NCI-H82 treated with DMSO at 0.1 percent for 48 hours (cell line): ENCODE data around the gene SELENOM.

Source experiments
- DNase-seq: peaks from one replicate; lab custom pipeline; 2025; ENCODE audit not compliant: unreplicated experiment; lab: John Stamatoyannopoulos, UW

SELENOM gene, protein sequence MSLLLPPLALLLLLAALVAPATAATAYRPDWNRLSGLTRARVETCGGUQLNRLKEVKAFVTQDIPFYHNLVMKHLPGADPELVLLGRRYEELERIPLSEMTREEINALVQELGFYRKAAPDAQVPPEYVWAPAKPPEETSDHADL

DNA sequence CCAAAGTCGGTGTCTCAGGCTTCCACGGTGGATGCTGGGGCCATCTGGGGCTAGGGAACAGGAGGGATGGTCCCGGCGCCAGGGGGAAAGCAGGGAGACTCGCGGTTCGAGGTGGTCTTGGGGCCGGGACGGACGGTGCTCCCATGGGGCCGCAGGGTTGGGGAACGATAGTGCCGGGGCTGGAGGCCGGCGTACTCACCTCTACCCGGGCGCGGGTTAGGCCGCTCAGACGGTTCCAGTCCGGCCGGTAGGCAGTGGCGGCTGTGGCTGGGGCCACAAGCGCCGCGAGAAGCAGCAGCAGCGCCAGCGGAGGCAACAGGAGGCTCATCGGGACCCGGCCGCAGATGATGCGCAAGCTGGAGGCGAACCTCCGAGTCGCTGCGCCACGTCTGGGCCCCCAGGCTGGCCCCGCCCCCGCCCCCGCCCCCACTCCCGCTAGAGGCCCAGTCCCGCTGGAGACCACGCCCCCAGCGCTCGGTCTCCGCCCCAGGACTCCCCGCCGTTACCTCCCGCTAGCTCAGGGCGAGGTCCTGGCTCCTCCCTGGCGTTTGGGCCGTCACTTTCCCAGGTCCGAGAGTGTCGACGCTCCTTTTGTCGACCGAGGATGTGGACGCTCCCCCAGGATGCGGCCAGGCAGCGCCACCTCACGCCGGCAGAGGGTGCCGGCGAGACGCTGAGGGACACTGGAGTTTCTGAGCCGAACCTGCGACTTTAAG is at the start of gene SELENOM:
SELENOM (minus strand) TSS at position 391 of the 716 bp plus-strand sequence; CDS start at position 328, 63 bp downstream.
- DNase-seq: peak; percentile 72

DNA sequence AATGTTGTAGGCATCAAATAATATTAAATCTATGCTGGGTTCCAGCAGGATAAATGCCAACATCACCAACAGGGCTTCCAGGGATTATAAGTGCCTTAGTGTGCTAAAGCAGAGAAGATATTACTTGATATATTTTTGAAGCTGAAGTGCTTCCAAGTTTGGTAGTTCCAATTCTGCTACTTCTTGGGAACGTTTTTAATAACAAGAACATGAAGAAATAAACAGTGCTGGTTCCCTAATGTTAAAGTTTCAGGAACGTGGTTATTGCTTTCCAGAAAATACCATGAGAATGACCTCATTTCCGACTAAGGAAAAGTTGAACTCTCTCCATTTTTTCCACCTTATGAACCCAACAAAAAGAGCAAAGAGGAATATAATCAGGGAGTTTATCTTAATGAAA is 48.1 kb upstream of the SELENOM start:
- no peak for DNase-seq

DNA sequence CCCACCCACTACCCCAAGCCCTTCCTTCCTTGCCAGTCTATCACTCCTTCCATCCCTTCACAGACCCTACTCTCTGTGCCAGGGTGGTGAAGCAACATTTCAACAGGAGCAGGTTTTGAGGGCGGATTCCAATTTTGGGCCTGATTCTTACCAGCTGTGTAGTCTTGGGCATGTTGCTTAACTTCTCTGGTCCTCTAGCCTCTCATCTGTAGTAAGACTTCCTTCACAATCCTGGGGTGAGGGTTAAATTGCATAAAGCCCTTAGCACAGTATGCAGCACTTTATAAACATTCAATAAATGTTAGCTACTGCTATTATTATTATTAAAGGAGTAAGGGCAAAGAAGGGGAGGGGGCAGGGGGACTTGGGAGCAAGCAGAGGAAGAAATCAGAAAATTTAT is 47.6 kb upstream of the SELENOM start:
- DNase-seq: no peak

DNA sequence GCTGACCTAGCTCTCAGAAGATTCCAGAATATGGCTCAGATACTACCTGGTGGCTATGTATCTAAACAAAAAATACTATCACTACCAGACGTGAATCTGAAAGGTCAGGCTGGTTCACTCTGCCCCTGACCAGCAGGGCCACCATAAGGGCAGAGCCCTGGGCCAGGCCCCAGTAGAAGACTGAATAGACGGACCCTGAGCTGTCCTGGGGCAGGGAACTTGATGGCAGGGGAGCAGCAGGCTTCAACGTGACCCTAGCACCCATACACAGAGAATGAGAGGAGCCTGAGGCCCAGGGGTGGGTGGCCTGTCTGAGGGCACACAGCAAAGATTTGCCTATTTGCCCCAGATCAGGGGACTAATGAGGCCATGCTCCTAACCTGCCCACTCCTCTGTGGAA is 46.0 kb upstream of the SELENOM start:
- DNase-seq: no peak

DNA sequence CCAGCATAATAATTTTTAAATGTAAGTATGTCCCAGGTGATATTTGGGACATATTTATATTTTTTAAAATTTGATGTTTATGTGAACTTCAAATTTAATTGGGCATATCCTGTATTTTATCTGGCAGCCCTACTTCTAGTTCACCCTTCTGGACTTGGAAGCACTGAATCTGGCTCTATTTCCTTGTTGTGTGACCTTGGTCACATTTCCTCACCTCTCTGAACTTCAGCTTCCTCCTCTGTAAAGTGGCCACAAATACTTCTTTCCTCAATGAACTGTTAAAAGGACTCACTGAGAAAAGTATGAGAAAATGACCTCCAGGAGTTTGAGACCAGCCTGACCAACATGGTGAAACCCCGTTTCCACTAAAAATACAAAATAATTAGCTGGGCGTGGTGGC is 44.5 kb upstream of the SELENOM start:
- no peak for DNase-seq

DNA sequence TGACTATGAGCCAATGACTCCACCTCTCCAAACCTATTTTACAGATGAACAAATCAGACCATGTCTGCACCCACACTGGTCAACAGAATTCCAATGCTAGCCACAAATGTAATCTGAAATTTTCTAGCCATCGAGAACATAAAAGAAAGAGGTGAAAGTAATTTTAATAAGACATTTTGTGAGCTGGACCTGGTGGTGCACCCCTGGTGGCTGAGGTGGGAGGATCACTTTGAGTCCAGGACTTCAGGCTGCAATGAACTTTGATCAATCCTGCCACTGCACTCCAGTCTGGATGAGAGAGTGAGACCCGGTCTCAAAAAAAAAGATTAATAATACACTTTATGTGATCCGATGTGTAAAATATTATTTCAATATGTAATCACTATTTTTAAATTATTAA is 43.2 kb upstream of the SELENOM start:
- DNase-seq: no peak

DNA sequence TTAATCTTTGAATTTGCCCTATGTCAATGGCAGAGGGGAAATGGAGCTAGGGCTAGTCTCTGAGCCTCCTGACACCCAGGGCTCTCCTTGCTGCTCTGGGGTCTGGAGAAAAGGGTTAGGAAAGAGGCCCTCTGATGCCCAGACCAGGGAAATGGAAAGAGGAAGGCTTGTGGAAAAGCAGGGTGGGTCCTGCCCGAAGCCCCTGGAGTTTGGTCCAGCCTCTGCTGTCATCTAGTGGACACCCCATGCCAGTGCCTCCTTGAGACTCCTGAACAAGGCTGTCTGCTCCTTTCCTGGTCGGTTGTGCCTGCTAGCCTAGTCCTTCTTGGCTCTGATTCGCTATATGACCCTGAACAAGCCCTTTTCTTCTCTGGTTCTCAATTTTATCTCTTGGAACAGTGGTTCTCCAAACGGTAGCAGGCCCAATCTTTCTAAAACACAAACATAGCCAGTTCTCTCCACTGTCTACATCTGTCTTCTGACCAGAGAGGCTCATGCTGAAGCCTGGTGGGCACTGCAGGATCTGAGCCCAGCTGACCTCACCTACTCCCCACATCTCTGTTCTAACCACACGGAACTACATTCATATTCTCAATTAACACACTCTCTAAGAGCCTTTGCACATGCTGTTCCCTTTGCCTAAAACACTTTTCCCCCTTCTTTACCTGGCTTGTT is 41.7 kb upstream of the SELENOM start:
- DNase-seq: peak; percentile 1

DNA sequence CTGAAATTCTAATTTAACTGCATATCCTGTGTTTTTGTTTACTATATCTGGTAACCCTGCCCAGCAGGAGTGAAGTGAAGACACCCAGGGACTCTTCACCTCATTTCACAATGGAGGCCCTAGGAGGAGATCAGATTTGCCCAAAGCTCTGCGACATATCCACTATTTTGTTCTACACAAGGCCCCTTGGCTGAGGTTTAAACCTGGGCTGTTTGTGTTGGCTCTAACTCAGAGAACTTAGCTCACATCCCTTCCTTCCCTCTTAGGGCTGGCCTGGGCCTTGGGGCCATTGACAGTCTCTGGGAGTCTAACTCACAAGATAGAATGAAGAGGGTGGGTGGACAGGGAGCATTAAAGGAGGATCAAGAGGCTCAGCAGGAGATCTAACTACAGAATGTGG is 41.1 kb upstream of the SELENOM start:
- no peak for DNase-seq

DNA sequence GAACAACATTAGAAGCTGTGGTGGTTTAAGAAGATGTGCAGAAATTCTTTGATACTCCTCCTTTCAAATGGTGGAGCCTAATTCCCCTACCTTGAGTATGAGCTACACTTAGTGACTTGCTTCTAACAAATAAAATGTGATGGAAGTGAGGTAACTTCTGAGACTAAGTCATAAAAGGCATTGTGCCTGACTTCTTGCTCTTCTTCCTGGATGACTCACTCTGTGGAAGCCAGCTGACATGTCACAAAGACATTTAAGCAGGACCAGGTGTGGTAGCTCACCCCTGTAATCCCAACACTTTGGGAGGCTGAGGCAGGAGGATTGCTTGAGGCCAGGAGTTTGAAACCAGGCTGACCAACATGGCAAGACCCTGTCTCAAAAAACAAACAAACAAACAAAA is 36.9 kb upstream of the SELENOM start:
- DNase-seq: no peak

DNA sequence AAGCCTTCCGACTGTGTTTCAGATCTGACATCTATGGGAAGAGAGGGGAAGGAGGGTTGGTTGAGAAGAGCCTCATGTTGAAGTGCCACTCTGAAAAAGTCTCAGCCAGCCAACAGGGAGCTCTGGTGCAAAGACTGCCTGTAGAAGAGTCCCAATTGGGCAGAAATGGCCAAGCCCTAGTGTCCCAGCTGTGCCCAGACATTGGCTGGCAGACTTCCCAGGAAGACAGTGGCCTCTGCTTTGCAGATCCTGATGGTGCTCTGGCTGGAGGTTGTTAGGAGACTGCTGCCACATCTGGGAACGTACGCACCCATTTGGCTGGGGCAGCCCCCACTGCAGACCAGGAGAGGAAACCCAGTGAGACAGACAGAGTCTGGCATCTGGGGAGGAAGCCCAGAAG is 36.2 kb upstream of the SELENOM start:
- DNase-seq: no peak

DNA sequence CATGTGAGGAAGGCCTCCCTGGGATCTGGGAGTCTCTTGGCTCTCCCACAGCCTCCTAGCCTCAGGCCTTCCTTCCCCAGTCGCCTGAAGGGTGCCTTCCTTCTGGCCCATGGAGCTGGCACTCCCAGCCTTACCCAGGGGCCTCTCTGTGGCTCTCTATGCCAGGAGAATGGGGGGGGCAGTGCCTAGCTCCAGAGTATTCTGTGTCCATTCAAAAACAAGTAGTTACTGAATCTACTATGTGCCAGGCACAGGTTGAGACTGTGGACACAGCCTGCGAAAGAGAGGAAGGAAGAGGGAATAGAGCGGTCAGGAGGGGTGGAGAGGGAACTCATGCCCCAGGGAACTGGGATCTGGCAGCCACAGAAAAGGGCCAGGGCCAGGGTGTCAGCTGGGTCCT is 35.7 kb upstream of the SELENOM start:
- DNase-seq: no peak

DNA sequence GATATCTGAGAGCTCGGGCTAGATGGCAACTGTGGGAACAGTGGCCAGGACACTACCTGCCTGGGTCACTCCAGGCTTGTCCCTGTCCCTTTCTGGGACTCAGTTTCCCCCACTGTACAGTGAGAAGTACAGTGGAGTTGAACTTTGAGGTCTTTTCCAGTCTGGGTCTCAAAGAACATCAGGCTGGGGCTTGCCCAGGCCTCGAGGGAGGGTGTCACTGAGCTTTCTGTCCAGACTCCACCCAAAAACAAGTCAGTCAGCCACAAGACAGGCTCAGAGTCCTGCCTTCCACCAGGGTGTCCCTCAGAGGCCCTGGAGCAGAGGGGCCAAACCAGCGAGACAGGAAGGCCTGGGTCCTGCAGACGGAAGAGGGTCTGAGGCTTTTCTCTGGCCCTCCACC is 34.9 kb upstream of the SELENOM start:
- DNase-seq: no peak

DNA sequence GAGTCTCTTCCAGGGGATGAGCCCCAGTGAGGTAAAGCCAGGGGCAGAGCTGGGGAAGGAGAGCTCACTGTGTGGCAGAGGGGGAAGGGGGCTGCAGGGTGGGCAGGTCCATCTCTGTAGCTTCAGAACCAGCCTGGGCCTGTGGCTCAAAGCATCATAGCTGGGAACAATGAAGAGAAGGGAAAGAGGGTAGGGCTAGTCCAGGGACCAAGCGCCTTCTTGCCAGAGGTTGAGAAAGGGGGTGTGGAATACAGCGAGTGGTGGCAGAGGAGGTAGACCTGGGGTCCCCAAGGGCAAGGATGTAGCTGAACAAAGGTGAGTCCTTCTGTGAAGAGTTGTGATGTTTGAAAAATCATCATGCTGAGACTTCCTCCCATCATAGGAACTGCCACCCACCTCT is 34.2 kb upstream of the SELENOM start:
- no peak for DNase-seq

DNA sequence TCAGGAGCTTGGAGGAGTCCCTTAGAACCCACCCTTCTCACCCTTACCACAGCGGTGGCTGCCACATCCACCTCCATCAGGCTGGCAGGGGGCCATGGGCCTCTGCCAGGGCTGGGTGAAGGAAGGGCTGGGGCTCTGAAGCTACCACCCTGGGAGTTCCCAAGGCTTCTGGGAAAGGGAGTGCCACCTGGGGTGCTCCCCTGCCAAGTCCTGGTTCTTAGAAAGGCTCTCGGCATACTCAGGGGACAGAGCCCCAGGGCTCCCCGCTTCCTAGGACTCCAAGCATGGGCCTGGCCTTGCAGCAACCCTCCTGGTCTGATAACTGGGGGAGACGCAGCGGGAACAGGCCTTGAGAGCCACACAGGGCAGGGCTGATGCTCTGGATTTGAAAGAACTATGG is 33.4 kb upstream of the SELENOM start:
- DNase-seq: no peak

DNA sequence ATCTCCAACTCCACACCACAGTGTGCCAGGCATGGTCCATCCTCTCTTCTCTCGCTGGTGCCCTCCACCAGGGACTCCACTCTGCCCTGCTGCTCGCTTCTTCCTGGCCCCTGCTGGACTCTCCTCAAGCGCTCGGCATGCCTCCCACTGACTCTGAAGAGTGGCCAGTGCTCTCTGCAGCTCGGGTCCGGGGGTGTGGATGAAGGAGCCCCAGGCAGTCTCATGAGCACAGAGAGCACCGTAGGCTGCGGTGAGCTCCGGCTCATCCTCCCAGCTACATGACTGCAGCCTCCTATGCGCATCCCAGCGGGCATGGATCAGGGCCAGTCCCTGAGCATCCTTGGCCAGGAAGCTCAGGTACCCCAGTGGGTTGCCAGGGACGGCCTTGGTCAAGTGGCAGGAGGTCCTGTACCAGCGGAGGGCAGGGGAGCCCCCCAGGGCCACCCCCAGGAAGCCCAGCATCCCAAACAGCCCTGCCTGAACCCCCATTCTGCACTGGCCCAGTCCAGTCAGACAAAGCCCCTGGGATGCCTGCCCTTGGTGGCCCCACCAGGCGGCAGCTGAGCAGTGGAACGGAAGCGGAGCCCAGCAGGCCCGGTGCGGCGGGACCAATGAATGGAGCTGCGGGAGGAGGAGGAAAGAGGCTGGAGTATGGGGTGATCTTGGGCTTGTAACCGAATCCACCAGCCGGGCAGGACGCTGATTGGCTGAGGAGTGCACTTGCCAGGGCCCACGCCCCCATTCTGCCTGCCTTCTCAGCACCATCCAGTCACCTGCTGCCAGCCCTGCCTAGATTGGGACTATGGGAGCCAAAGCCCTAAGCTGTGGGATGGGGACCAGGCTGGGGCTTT is 32.7 kb upstream of the SELENOM start, which contains the start of gene PLA2G3:
PLA2G3 (minus strand) TSS at position 643 of the 851 bp plus-strand sequence; CDS start at position 489, 154 bp downstream.
- no peak for DNase-seq

DNA sequence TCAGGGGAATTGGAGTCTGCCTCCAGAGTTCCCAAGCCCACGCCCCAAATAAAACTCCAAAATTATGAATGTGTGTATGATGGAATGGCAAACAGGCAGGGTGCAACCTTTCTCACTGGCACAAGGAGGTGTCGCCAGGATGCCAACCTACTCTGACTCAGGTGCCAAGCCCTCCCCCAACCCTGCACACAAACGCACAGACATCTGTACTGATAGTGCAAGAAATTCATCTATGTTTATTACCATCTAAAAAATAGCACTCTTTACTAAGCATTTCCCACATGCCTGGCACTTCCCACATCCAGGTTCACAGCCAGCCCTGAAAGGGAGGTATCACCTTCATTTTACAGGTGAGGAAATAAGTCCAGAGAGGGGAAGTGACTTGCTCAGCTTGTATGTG is 31.7 kb upstream of the SELENOM start:
- no peak for DNase-seq

DNA sequence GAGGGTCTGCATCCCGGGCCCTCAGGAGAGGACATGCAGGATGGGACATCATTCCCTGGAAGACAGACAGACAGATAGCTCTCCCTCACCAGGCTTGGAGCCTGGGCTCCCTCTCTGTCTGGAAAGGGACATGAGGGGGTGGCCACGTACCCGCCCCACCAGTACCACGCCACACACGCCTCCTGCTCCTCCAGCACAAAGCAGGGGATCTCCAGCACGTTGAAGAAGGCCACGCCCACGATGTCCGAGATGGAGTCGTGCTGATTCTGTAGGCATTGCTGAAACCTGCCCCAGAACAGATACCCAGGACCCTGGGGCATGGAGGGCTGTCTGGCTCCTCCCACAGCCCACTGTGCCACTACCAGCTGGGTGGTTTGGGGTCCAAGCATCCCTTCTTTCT is 30.8 kb upstream of the SELENOM start:
- no peak for DNase-seq

DNA sequence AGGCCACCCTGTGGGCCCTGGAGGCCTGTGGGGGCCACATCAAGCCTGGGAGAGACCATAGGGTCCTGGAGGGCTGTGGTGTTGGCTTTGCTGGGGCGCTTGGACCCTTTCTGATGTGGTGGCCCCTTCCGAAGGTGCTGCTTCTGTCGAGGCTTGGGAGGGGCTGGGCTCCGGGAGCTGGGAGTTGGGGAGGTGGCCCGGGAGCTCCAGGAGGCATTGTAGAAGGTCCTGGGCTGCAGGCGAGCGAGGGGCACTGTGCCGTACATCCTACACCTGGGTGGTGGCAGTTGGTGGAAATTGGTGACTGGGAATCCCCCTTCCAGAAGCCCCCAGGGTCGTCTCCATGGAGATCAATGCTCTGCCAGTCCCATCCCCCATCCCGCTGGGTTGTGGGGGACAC is 30.4 kb upstream of the SELENOM start:
- no peak for DNase-seq

DNA sequence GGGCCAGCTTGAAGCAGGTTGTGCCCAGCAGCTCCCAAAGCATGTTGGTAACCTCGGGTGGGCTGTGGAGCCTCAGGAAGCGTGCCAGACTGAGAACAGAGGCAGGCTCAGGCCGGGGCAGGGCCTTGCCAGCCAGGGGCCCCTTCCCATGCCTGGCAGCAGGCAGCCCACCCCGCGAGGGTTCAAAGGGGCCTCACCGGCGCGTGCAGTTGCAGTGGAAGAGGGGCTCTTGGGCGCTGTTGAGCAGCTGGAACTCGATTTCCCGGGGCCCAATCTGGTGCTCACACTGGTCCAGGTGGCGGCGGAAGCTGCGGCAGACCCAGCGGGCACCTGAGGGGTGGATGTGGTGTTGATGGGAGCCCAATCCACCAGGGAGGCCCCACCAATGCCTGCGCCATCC is 29.3 kb upstream of the SELENOM start:
- DNase-seq: no peak

DNA sequence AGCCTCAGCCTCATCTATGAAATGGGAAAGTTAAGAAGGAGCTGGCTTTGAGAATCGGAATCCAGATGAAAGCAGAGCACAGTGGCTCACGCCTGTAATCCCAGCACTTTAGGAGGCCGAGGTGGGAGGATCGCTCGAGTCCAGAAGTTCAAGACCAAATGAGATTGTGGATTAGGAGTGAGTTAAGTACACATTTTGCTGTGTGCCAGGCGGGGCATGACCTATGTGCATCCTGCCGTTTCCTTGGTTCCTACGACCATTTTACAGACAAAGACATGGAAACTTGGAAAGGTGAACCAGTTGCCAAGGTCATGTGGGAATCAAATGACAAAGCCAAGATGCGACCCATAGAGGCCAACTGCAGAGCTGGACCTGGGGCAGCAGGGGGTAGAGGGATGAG is 28.8 kb upstream of the SELENOM start:
- DNase-seq: no peak

DNA sequence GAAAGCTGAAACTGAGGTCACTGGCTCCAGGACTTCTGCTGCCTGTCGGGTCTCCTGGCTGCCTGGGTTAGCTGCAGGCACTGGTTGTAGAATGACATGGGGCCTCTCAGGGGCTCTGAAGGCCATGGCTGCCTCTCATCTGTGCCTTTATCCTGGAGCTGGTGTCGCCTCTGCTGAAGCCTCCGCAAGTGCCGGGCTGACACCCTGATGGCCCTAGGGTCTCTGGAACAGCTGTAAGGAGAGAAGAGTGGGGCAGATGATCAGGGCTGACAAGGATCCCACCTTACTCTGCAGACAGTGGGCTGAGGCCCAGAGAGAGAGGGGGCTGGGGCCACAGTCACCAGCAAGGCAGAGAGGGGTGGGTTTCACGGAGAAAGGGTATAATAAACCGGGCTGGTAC is 28.3 kb upstream of the SELENOM start:
- no peak for DNase-seq

DNA sequence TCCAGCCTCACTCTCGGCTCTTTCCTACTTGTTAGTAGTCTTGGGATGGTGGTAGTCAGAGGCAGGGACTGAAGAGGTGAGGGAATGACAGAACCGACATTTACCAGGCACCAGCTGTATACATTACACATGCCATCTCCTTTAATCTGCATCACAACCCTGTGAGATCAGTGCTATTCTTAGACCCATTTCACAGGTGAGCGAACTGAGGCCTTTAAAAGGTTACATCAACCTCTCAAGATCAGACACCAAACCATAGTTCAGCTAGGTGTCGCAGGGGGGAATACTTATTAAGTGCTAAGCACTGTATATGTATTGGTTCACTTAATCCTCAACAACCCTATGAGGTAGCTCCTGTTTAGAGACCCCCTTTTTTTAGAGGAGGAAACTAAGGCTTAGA is 27.3 kb upstream of the SELENOM start:
- no peak for DNase-seq
